CD4-positive, alpha-beta T cell treated with Interleukin-21 for 1 hour (primary cell): ENCODE data around the gene LYZL4.
A peak's percentile ranks its signal among the peaks of the same experiment; 100 is the strongest.

Source experiments
- DNase-seq: peaks from one replicate; pipeline ENCODE4 v3.0.0-alpha.2; 2020

LYZL4 gene

GRCh38 chr3:42369832-42370231 is 40.6 kb downstream of the LYZL4 start:
- DNase-seq: no peak

- peak; percentile 15 for DNase-seq
Observed at GRCh38 chr3:42369304-42369703, 41.1 kb downstream of the LYZL4 start.

- no peak for DNase-seq
Observed at GRCh38 chr3:42368861-42369260, 41.5 kb downstream of the LYZL4 start.

GRCh38 chr3:42367903-42368302 is 42.5 kb downstream of the LYZL4 start:
- DNase-seq: no peak

GRCh38 chr3:42366550-42366949 is 43.9 kb downstream of the LYZL4 start:
- DNase-seq: no peak

- no peak for DNase-seq
Observed at GRCh38 chr3:42357335-42357734, 53.1 kb downstream of the LYZL4 start.

- DNase-seq: no peak
Observed at GRCh38 chr3:42355612-42356011, 54.8 kb downstream of the LYZL4 start.

- no peak for DNase-seq
Observed at GRCh38 chr3:42353631-42354030, 56.8 kb downstream of the LYZL4 start.

- no peak for DNase-seq
Observed at GRCh38 chr3:42351207-42351606, 59.2 kb downstream of the LYZL4 start.

GRCh38 chr3:42349765-42350594 is 60.4 kb downstream of the LYZL4 start:
- no peak for DNase-seq

GRCh38 chr3:42347928-42348327 is 62.5 kb downstream of the LYZL4 start:
- no peak for DNase-seq
